ENCODE data around the gene DDR1.

DDR1 gene

GRCh38 chr6:30895343-30895742, 11.0 kb downstream of the DDR1 start:
- no peak for TF ChIP-seq ZNF70 (CRISPR knock-in tag; IDR thresholded peaks at IDR 0.05)
- TF ChIP-seq, protein P1, sequence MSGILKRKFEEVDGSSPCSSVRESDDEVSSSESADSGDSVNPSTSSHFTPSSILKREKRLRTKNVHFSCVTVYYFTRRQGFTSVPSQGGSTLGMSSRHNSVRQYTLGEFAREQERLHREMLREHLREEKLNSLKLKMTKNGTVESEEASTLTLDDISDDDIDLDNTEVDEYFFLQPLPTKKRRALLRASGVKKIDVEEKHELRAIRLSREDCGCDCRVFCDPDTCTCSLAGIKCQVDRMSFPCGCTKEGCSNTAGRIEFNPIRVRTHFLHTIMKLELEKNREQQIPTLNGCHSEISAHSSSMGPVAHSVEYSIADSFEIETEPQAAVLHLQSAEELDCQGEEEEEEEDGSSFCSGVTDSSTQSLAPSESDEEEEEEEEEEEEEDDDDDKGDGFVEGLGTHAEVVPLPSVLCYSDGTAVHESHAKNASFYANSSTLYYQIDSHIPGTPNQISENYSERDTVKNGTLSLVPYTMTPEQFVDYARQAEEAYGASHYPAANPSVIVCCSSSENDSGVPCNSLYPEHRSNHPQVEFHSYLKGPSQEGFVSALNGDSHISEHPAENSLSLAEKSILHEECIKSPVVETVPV (CRISPR knock-in tag; IDR thresholded peaks at IDR 0.05) = no peak
- no peak for TF ChIP-seq ZNF8 (CRISPR knock-in tag; IDR thresholded peaks at IDR 0.05)
- TF ChIP-seq, protein P2, sequence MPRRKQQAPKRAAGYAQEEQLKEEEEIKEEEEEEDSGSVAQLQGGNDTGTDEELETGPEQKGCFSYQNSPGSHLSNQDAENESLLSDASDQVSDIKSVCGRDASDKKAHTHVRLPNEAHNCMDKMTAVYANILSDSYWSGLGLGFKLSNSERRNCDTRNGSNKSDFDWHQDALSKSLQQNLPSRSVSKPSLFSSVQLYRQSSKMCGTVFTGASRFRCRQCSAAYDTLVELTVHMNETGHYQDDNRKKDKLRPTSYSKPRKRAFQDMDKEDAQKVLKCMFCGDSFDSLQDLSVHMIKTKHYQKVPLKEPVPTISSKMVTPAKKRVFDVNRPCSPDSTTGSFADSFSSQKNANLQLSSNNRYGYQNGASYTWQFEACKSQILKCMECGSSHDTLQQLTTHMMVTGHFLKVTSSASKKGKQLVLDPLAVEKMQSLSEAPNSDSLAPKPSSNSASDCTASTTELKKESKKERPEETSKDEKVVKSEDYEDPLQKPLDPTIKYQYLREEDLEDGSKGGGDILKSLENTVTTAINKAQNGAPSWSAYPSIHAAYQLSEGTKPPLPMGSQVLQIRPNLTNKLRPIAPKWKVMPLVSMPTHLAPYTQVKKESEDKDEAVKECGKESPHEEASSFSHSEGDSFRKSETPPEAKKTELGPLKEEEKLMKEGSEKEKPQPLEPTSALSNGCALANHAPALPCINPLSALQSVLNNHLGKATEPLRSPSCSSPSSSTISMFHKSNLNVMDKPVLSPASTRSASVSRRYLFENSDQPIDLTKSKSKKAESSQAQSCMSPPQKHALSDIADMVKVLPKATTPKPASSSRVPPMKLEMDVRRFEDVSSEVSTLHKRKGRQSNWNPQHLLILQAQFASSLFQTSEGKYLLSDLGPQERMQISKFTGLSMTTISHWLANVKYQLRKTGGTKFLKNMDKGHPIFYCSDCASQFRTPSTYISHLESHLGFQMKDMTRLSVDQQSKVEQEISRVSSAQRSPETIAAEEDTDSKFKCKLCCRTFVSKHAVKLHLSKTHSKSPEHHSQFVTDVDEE (CRISPR knock-in tag; IDR thresholded peaks at IDR 0.05) = no peak
- TF ChIP-seq, protein P3, sequence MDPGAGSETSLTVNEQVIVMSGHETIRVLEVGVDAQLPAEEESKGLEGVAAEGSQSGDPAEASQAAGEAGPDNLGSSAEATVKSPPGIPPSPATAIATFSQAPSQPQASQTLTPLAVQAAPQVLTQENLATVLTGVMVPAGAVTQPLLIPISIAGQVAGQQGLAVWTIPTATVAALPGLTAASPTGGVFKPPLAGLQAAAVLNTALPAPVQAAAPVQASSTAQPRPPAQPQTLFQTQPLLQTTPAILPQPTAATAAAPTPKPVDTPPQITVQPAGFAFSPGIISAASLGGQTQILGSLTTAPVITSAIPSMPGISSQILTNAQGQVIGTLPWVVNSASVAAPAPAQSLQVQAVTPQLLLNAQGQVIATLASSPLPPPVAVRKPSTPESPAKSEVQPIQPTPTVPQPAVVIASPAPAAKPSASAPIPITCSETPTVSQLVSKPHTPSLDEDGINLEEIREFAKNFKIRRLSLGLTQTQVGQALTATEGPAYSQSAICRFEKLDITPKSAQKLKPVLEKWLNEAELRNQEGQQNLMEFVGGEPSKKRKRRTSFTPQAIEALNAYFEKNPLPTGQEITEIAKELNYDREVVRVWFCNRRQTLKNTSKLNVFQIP (CRISPR knock-in tag; IDR thresholded peaks at IDR 0.05; ENCODE audit: borderline replicate concordance, low read depth) = no peak
- ATAC-seq = no peak

DNA sequence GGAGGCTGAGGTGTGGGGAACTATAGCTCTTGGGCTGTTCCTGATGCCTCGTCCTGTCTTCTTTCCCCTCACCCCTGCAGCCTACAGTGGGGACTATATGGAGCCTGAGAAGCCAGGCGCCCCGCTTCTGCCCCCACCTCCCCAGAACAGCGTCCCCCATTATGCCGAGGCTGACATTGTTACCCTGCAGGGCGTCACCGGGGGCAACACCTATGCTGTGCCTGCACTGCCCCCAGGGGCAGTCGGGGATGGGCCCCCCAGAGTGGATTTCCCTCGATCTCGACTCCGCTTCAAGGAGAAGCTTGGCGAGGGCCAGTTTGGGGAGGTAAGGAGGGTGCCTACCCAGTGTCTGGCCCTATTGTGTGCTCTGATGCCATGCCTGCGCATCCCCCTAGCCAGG, 12.2 kb downstream of the DDR1 start:
- TF ChIP-seq TCF4 (CRISPR knock-in tag; IDR thresholded peaks at IDR 0.05; ENCODE audit: borderline replicate concordance) = no peak
- no peak for TF ChIP-seq TOX (CRISPR knock-in tag; IDR thresholded peaks at IDR 0.05; ENCODE audit: borderline replicate concordance)
- no peak for TF ChIP-seq ZNF70 (CRISPR knock-in tag; IDR thresholded peaks at IDR 0.05)
- TF ChIP-seq, protein P3 (CRISPR knock-in tag; IDR thresholded peaks at IDR 0.05; ENCODE audit: borderline replicate concordance, low read depth) = no peak
- no peak for TF ChIP-seq OSR1 (CRISPR knock-in tag; IDR thresholded peaks at IDR 0.05)
- no peak for TF ChIP-seq ZFP30 (CRISPR knock-in tag; IDR thresholded peaks at IDR 0.05)
- no peak for TF ChIP-seq ARNTL (CRISPR knock-in tag; IDR thresholded peaks at IDR 0.05; ENCODE audit: borderline replicate concordance, low read depth)
- TF ChIP-seq ISL1 (CRISPR knock-in tag; IDR thresholded peaks at IDR 0.05) = no peak
- TF ChIP-seq BACH2 (CRISPR knock-in tag; IDR thresholded peaks at IDR 0.05; ENCODE audit: borderline replicate concordance) = no peak
- no peak for TF ChIP-seq ESRRG (CRISPR knock-in tag; IDR thresholded peaks at IDR 0.05)
- TF ChIP-seq RARB (CRISPR knock-in tag; IDR thresholded peaks at IDR 0.05) = no peak
- TF ChIP-seq, protein P1 (CRISPR knock-in tag; IDR thresholded peaks at IDR 0.05) = no peak
- TF ChIP-seq CSDC2 (CRISPR knock-in tag; IDR thresholded peaks at IDR 0.05) = no peak
- TF ChIP-seq PATZ1 (CRISPR knock-in tag; IDR thresholded peaks at IDR 0.05; ENCODE audit: borderline replicate concordance) = no peak
- TF ChIP-seq ZFP3 (CRISPR knock-in tag; IDR thresholded peaks at IDR 0.05) = no peak
- TF ChIP-seq ZC3H10 (CRISPR knock-in tag; IDR thresholded peaks at IDR 0.05) = no peak
- no peak for TF ChIP-seq ZNF8 (CRISPR knock-in tag; IDR thresholded peaks at IDR 0.05)
- TF ChIP-seq PPARA (CRISPR knock-in tag; IDR thresholded peaks at IDR 0.05; ENCODE audit: borderline replicate concordance) = no peak
- TF ChIP-seq GLIS3 (CRISPR knock-in tag; IDR thresholded peaks at IDR 0.05) = no peak
- TF ChIP-seq SNAI2 (CRISPR knock-in tag; IDR thresholded peaks at IDR 0.05) = no peak
- ATAC-seq = no peak
